Measurements from ENCODE around the gene PLB1. TPM values are rescaled to one million over a fixed set of nuclear protein-coding genes. Genes with fewer than 3 reads are reported as not detected.
A peak's percentile ranks its signal among the peaks of the same experiment; 100 is the strongest.

Gene PLB1
- total and polyA plus RNA-seq, 9 of the 15 experiments (the other 6 are each of a cell fraction or from before 2014, with no cell fraction given) = 0.01 to 0.09 (median 0.07) TPM; not detected in 2

GRCh38 chr2:28683100-28683706 lies 187.3 kb downstream of the PLB1 start (continued):
- TF ChIP-seq MXI1 (IDR thresholded peaks at IDR 0.05; ENCODE audit: low read depth, low read length) = no peak
- TF ChIP-seq HNRNPK (IDR thresholded peaks at IDR 0.05; ENCODE audit: low read depth, low read length, poor library complexity, severe bottlenecking) = no peak
- TF ChIP-seq ZNF175 (CRISPR knock-in tag; IDR thresholded peaks at IDR 0.05; ENCODE audit: low read depth) = peak; percentile 67; the same call in 1 of the 2 replicates
- peak; percentile 35; the same call in 1 of the 2 replicates for TF ChIP-seq TRIM28 (IDR thresholded peaks at IDR 0.05)
- TF ChIP-seq ZNF699 (CRISPR knock-in tag; IDR thresholded peaks at IDR 0.05; ENCODE audit: insufficient replicate concordance) = no peak
- TF ChIP-seq RBM22 (IDR thresholded peaks at IDR 0.05; ENCODE audit: low read depth, low read length, poor library complexity, severe bottlenecking) = no peak
- no peak for TF ChIP-seq U2AF1 (optimal IDR thresholded peaks at IDR 0.05; ENCODE audit: low read depth, low read length)
- no peak for TF ChIP-seq HNRNPH1 (optimal IDR thresholded peaks at IDR 0.05; ENCODE audit: low read depth, low read length)
- TF ChIP-seq SOX6 (IDR thresholded peaks at IDR 0.05) = peak; percentile 32; the same call in 1 of the 2 replicates
- TF ChIP-seq RBM34 (IDR thresholded peaks at IDR 0.05; ENCODE audit: borderline replicate concordance, insufficient read depth, low read length) = no peak
- no peak for TF ChIP-seq BRF2 (IDR thresholded peaks at IDR 0.05; ENCODE audit: borderline replicate concordance, insufficient read depth, insufficient read length)
- no peak for TF ChIP-seq POLR2AphosphoS5 (IDR thresholded peaks at IDR 0.05; ENCODE audit: control insufficient read depth, insufficient read depth, low read depth, low read length)
- peak; percentile 29; the same call in 1 of the 2 replicates for TF ChIP-seq CREM (IDR thresholded peaks at IDR 0.05; ENCODE audit: low read depth)
- TF ChIP-seq CXXC5 (CRISPR knock-in tag; IDR thresholded peaks at IDR 0.05) = peak; percentile 48; the same call in 1 of the 2 replicates
- no peak for TF ChIP-seq RNF219 (CRISPR knock-in tag; IDR thresholded peaks at IDR 0.05)
- no peak for TF ChIP-seq ZNF449 (CRISPR knock-in tag; IDR thresholded peaks at IDR 0.05)
- 0 out of 2 replicates have a peak, but pooled peaks have one; percentile 14 for TF ChIP-seq ZBTB12 (CRISPR knock-in tag; IDR thresholded peaks at IDR 0.05)
- no peak for TF ChIP-seq ZNF76 (CRISPR knock-in tag; IDR thresholded peaks at IDR 0.05; ENCODE audit: borderline replicate concordance)

All from K562 (cell line).